Esophagus (tissue), 2 donors: Measurements from ENCODE around the gene MLLT1. TPM values are rescaled to one million over a fixed set of nuclear protein-coding genes. Genes with fewer than 3 reads are reported as not detected.
A peak's percentile ranks its signal among the peaks of the same experiment; 100 is the strongest.

Experiments used
- H3K27ac ChIP-seq, 2 donors: one replicate each; pipeline ENCODE4 v1.5.1; 2013; ENCODE audit warnings: low read depth in 2 of 2, mild to moderate bottlenecking in 2 of 2, inconsistent platforms in 1 of 2, low read length in 1 of 2, moderate library complexity in 1 of 2
- H3K27me3 ChIP-seq, 2 donors: one replicate each; pipeline ENCODE4 v1.6.1; 2013; ENCODE audit warnings: low read length in 2 of 2, control low read depth in 1 of 2, mild to moderate bottlenecking in 1 of 2; ENCODE audit not compliant: insufficient read depth in 2 of 2, control insufficient read depth in 1 of 2
- H3K36me3 ChIP-seq, 2 donors: one replicate each; pipeline ENCODE4 v1.6.1; 2013; ENCODE audit warnings: low read length in 1 of 2; ENCODE audit not compliant: control insufficient read depth in 2 of 2, insufficient read depth in 2 of 2
- H3K4me1 ChIP-seq, 2 donors: one replicate each; pipeline ENCODE4 v1.6.1; 2013; ENCODE audit warnings: low read length in 1 of 2; ENCODE audit not compliant: control insufficient read depth in 2 of 2, insufficient read depth in 2 of 2
- H3K4me3 ChIP-seq, 2 donors: one replicate each; pipeline ENCODE4 v1.5.1; 2013; ENCODE audit warnings: low read length in 2 of 2, mild to moderate bottlenecking in 2 of 2, low read depth in 1 of 2, moderate library complexity in 1 of 2
- H3K9me3 ChIP-seq, 2 donors: one replicate each; pipeline ENCODE4 v1.6.1; 2013; ENCODE audit warnings: mild to moderate bottlenecking in 2 of 2, low read depth in 1 of 2, low read length in 1 of 2, moderate library complexity in 1 of 2; ENCODE audit not compliant: control insufficient read depth in 2 of 2, insufficient read depth in 1 of 2
- WGBS, 2 donors: extraction: QIAGEN DNeasy Blood & Tissue Kit; methylation state at CpG; one replicate each; pipeline ENCODE4 v1.1.7; 2013; 5-methylcytosine and 5-hydroxymethylcytosine counted together
- polyA plus RNA-seq, 2 donors: library from polyadenylated mRNA; stranded (reverse); fragments of 200-250 nt; gene quantifications; one replicate each; pipeline ENCODE4 v1.2.3, GENCODE V29; 2013
- donor health status: healthy with polysubstance abuse.
- donor health status: Bipolar disorder and iron deficiency.

MLLT1 gene
- polyA plus RNA-seq, 2 donors: 15.5 to 16.3 TPM

GRCh38 chr19:6241680-6242377, 37.9 kb downstream of the MLLT1 start:
- no peak overlapping the region for H3K27ac ChIP-seq
- H3K9me3 ChIP-seq: no peaks in the 10 kb centered on the region
- H3K4me3 ChIP-seq: no peak overlapping the region
- no peaks in the 10 kb centered on the region for H3K36me3 ChIP-seq
- no peaks in the 10 kb centered on the region for H3K27me3 ChIP-seq
- peaks cover 21 to 38% of the 10 kb centered on the region in 2 donors for H3K4me1 ChIP-seq
- WGBS, 2 donors: 77 to 79% methylated on average over 25 of the region's 25 CpGs

GRCh38 chr19:6241056-6241455, 38.7 kb downstream of the MLLT1 start:
- Histone ChIP-seq H3K27ac (no peak overlapping the region), H3K4me1 (peaks cover 27 to 46% of the 10 kb centered on the region in 2 donors)
- WGBS, 2 donors: 89 to 90% methylated on average over 9 to 12 of the region's 12 CpGs

GRCh38 chr19:6239871-6240676, 39.7 kb downstream of the MLLT1 start:
- Histone ChIP-seq H3K4me1 (peaks cover 27 to 52% of the 10 kb centered on the region in 2 donors), H3K36me3 (no peaks in the 10 kb centered on the region)

More at GRCh38 chr19:6241056-6241455, 38.7 kb downstream of the MLLT1 start:
- Histone ChIP-seq H3K27me3 (no peaks in the 10 kb centered on the region), H3K36me3 (no peaks in the 10 kb centered on the region), H3K9me3 (no peaks in the 10 kb centered on the region), H3K4me3 (no peak overlapping the region)

GRCh38 chr19:6239401-6239844, 40.4 kb downstream of the MLLT1 start:
- H3K27ac ChIP-seq: peak overlapping the region; percentile 90 to 95
- H3K36me3 ChIP-seq: no peaks in the 10 kb centered on the region
- H3K4me3 ChIP-seq: no peak overlapping the region
- peaks cover 27 to 53% of the 10 kb centered on the region in 2 donors for H3K4me1 ChIP-seq
- H3K9me3 ChIP-seq: no peaks in the 10 kb centered on the region
- WGBS, 2 donors: 39 to 45% methylated on average over 11 of the region's 11 CpGs
- no peaks in the 10 kb centered on the region for H3K27me3 ChIP-seq

More at GRCh38 chr19:6239871-6240676, 39.7 kb downstream of the MLLT1 start:
- no peaks in the 10 kb centered on the region for H3K27me3 ChIP-seq
- no peaks in the 10 kb centered on the region for H3K9me3 ChIP-seq
- no peak overlapping the region for H3K4me3 ChIP-seq
- no peak overlapping the region for H3K27ac ChIP-seq
- 91 to 92% methylated on average over 24 of the region's 24 CpGs for WGBS, 2 donors

GRCh38 chr19:6238643-6239281, 41.0 kb downstream of the MLLT1 start:
- WGBS, 2 donors: 40 to 41% methylated on average over 24 of the region's 24 CpGs
- no peaks in the 10 kb centered on the region for H3K9me3 ChIP-seq
- H3K4me3 ChIP-seq: no peak overlapping the region
- peaks cover 33 to 60% of the 10 kb centered on the region in 2 donors for H3K4me1 ChIP-seq
- no peaks in the 10 kb centered on the region for H3K27me3 ChIP-seq
- no peaks in the 10 kb centered on the region for H3K36me3 ChIP-seq
- peak overlapping the region; percentile 90 to 95 for H3K27ac ChIP-seq

GRCh38 chr19:6238256-6238642, 41.5 kb downstream of the MLLT1 start:
- Histone ChIP-seq H3K4me1 (peaks cover 33 to 61% of the 10 kb centered on the region in 2 donors), H3K36me3 (no peaks in the 10 kb centered on the region), H3K9me3 (no peaks in the 10 kb centered on the region), H3K27me3 (no peaks in the 10 kb centered on the region), H3K4me3 (no peak overlapping the region), H3K27ac (peak overlapping the region; percentile 90 to 95)
- WGBS, 2 donors: 33 to 43% methylated on average over 6 of the region's 6 CpGs

- H3K36me3 ChIP-seq: no peaks in the 10 kb centered on the region
- peaks cover 31 to 60% of the 10 kb centered on the region in 2 donors for H3K4me1 ChIP-seq
- no peaks in the 10 kb centered on the region for H3K27me3 ChIP-seq
- H3K9me3 ChIP-seq: no peaks in the 10 kb centered on the region
- WGBS, 2 donors: 47 to 48% methylated on average over 33 to 39 of the region's 39 CpGs
- H3K27ac ChIP-seq: peak overlapping the region in 1 of 2 donors; percentile 60
- no peak overlapping the region for H3K4me3 ChIP-seq
Measured at GRCh38 chr19:6236310-6237291, 43.2 kb downstream of the MLLT1 start.

GRCh38 chr19:6235031-6235951, 44.5 kb downstream of the MLLT1 start:
- Histone ChIP-seq H3K9me3 (no peaks in the 10 kb centered on the region), H3K4me3 (no peak overlapping the region), H3K4me1 (peaks cover 28 to 61% of the 10 kb centered on the region in 2 donors), H3K27ac (no peak overlapping the region), H3K36me3 (peaks cover 0 to 3% of the 10 kb centered on the region in 2 donors), H3K27me3 (no peaks in the 10 kb centered on the region)
- WGBS, 2 donors: 81 to 83% methylated on average over 26 of the region's 26 CpGs
